Activated CD8-positive, alpha-beta memory T cell treated with anti-CD3 and anti-CD28 coated beads for 4 hours (primary cell): ENCODE results near the gene CDK2AP2.
A peak's percentile ranks its signal among the peaks of the same experiment; 100 is the strongest.
"Not testable (repeated sequence)": the region's sequence is repeated elsewhere in the genome, so short reads cannot be mapped to it uniquely, and the experiment has no call there.

Experiments used
- DNase-seq, 2 donors: peaks; one replicate each; pipeline ENCODE4 v3.0.0-alpha.2; 2020; ENCODE audit warnings: low read depth in 2 of 2

Gene CDK2AP2

DNA sequence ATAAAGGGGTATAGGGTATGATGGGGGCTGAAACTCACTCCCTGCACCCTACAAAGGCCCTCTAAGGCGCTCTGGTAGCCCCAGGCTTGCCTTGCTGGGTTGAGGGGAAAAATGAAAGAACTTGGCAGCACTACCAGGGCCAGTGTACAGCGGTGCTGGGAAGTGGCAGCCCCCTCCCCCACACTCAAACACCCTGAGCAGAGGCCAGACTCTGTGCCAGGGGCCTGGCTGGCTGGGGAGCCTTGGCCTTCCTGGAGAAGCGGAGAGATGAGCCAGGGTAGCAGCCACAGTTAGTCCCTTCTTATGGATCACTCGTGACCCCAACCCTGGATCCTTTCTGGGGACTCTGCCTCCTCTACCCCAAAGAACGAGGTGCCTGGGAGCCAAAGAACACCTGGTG, 41.6 kb downstream of the CDK2AP2 start:
- no peak for DNase-seq

DNA sequence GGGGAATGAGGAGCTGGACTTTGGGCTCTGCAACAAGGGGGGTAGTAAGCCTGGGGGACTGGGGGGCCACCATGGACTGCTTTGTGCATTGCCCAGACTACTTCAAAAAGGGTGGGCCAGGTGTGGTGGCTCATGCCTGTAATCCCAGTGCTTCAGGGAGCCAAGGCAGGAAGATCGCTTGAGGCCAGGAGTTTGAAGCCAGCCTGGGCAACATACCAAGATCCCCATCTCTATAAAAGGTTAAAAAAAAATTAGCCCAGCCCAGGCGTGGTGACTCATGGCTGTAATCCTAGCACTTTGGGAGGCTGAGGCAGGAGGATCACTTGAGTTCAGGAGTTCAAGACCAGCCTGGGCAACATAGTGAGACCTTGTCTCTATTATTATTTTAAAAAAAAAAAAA, 42.4 kb downstream of the CDK2AP2 start:
- DNase-seq = not testable (repeated sequence)

DNA sequence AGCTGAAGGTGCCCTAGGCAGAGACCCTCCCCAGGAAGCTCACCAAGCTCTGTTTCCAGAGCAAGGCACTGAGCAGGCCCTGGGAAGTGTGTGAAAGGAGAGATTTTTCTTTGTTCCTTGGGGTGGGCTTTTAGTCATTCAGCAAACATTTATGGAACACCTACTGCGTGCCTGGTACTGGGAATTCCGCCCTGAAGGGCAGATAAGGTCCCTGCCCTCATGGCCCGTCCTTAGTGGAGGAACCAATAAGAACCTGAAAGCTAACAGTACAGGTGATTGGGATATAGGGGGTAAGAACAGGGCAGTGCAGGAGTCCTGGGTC, 42.8 kb downstream of the CDK2AP2 start:
- no peak for DNase-seq

DNA sequence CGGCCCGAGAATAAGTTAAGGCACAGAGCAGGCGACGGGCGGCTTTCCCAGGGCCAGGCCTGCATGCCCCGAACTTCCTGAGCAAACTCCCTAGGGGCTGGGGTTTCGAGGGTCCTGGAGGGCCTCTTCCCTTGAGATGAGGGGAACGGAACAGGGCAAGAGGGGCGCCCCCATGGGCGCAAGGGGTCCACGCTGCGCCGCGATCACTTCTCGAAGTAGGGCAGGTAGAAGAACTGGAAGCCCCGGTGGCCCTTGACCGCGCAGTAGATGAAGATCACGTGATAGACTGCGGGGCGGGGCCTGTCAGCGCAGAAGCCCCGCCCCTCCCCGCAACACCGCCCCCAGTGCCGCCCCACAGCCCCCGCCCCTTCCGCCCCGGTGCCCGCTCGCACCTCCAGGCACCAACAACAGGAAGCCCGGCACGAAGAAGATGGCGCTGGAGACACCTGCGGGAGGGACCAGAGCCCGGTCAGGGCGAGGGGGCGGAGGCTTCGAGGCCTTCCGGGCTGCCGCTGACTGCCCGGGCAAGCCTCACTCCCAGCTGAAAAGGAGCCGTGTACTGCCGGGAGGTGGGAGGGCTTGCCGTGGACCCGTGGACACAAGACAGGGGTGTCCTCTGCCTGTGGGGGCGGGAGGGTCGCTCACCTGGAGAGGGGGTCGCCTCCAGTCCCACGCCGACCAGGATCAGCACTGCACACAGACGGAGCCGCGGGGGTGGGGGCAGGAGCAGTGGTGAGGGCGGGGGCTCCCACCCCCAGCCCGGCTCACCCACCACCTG, 43.4 kb downstream of the CDK2AP2 start:
- DNase-seq = peak; percentile 76 to 84

DNA sequence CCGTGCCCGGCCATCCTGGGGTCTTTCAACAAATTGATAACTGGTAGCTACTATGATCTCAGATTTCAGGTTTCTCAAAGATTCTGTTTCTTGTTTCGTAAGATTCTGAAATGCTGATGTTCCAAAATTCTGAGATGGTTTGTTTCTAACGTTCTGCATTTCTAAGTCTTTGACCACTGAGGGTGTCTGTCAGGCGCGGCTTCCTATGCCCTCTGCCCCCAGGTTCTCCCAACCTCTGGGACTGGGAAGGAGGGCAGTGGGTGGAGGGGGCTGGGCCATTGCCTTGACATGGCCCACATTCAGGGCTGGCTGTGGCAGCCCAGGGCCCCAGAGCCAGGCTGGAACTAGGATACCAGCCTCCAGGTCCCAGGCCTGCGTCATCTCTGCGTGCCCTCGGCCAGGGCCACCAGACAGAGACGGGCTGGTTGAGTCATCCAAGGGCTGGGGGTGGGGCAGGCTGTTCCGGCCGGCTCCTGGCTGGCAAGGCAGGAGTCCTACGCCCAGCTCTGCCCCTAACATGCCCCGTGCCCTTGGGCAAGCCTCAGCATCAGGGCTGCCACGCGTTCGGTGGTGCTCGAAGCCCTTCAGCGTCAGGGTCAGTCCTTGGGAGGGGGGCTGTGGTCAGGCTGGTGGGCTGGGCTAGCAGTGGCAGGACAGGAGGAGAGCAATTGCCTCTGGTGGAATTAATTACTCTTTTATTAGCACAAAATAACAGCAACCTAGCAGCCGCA, 44.1 kb downstream of the CDK2AP2 start:
- DNase-seq = no peak

DNA sequence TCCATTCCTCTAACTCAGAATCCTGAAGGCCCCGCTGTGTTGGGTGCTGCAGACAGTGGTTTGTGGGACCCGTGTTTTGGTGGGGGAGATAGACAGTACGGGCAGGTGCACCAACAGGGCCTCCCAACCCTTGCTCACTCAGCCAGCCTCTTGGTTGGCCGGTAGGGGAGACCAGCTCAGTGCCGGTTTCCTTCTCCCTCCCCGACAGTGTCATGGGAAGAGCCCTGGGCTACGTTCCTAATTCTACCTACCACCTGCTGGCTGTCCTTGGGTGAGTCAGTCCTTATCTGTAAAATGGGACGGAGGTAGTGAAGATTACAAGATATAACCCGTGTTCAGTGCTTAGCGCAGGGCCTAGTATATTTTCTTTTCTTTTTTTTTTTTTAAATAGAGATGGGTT, 44.8 kb downstream of the CDK2AP2 start:
- DNase-seq = no peak

DNA sequence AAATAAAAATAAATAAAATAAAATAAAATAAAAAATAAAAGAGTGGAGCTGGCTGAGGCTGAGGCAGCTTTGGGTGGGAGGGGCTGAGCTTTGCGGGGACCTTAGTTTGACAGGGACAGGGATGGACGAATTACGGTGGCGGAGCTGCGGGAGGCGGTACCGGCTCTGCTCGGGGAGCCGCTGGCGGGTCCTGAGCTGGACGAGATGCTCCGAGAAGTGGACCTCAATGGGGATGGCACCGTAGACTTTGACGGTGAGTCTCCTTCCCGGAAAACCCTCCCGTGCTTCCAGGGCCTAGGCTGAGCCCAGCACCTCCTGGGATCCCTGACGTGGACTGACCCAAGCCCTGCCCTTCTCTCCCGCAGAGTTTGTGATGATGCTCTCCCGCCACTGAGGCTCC, 49.7 kb downstream of the CDK2AP2 start:
- no peak for DNase-seq

DNA sequence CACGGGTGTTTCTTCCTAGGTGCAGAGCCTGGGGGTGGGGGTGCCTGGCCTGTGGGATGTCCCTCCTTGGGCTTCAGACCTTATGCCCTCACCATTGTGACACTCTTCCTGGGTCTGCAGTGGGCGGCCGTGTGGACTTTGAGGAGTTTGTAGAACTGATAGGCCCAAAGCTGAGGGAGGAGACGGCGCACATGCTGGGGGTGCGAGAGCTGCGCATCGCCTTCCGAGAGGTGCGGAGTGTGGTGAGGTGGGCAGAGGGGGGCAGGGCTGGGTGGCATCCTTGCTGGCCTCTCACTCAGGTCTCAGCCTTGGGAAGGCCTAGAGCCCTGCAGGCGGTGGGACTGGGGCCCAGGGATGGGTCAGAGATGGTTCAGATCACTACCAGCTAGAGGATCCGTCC, 50.5 kb downstream of the CDK2AP2 start:
- no peak for DNase-seq
